ENCODE measurements around the gene HTR3D.
A peak's percentile ranks its signal among the peaks of the same experiment; 100 is the strongest.

The HTR3D gene

DNA sequence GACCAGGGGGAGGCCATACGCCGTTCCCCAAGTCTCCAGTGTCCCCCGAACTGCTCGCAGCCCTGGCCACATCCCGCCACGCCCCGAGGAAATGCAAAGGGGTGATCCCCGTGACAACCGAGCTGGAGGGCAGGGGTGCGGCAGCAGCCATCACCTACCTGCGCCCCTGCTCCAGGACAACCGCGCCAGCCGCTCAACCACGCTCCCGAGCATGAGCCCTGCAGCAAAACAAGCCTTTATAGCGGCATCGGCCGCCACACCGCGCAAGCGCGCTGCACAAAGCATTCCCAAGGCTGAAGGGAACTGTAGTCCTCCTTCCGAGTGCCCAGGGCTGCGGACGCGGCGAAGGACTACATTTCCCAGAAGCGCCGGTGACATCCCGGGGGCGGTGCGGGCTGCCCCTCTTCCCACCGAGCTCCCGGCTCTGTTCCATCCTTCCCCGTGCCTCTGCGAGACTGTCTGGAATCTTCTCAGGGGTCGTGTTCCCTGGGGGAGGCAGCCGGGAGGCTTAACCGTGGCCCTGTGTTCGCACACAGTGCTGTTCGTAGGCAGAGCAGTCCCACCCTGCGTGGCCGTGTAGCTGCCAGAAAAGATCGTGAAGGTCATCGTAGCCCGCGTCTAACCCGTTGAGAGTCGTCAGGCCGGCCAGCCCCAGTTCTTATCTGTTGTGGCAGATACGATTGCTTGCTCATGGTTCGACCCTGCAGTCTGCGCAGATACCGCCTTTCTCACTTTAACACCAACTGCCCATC, 13.7 kb upstream of the HTR3D start, which contains the start of gene ABCC5 (continued):
- TF ChIP-seq, protein P1, sequence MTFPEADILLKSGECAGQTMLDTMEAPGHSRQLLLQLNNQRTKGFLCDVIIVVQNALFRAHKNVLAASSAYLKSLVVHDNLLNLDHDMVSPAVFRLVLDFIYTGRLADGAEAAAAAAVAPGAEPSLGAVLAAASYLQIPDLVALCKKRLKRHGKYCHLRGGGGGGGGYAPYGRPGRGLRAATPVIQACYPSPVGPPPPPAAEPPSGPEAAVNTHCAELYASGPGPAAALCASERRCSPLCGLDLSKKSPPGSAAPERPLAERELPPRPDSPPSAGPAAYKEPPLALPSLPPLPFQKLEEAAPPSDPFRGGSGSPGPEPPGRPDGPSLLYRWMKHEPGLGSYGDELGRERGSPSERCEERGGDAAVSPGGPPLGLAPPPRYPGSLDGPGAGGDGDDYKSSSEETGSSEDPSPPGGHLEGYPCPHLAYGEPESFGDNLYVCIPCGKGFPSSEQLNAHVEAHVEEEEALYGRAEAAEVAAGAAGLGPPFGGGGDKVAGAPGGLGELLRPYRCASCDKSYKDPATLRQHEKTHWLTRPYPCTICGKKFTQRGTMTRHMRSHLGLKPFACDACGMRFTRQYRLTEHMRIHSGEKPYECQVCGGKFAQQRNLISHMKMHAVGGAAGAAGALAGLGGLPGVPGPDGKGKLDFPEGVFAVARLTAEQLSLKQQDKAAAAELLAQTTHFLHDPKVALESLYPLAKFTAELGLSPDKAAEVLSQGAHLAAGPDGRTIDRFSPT (tag by site-specific recombination; IDR thresholded peaks at IDR 0.05): no peak; the same call in 1 of the 2 replicates
- no peak for TF ChIP-seq REPIN1 (tag by site-specific recombination; IDR thresholded peaks at IDR 0.05; ENCODE audit: low read depth)
- TF ChIP-seq KLF8 (tag by site-specific recombination; IDR thresholded peaks at IDR 0.05): no peak
- TF ChIP-seq, protein P2, sequence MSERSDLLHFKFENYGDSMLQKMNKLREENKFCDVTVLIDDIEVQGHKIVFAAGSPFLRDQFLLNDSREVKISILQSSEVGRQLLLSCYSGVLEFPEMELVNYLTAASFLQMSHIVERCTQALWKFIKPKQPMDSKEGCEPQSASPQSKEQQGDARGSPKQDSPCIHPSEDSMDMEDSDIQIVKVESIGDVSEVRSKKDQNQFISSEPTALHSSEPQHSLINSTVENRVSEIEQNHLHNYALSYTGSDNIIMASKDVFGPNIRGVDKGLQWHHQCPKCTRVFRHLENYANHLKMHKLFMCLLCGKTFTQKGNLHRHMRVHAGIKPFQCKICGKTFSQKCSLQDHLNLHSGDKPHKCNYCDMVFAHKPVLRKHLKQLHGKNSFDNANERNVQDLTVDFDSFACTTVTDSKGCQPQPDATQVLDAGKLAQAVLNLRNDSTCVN (tag by site-specific recombination; optimal IDR thresholded peaks at IDR 0.05): peak; percentile 74
- TF ChIP-seq ZNF19 (tag by site-specific recombination; IDR thresholded peaks at IDR 0.05; ENCODE audit: low read depth): no peak
- TF ChIP-seq BCL11A (tag by site-specific recombination; IDR thresholded peaks at IDR 0.05; ENCODE audit: low read depth): no peak
- TF ChIP-seq ZNF791 (tag by site-specific recombination; IDR thresholded peaks at IDR 0.05): no peak
- TF ChIP-seq ZNF274 (IDR thresholded peaks at IDR 0.05; ENCODE audit: low read length): no peak
- TF ChIP-seq ZNF274 (tag by site-specific recombination; IDR thresholded peaks at IDR 0.05; ENCODE audit: borderline replicate concordance): no peak
- TF ChIP-seq, protein P3, sequence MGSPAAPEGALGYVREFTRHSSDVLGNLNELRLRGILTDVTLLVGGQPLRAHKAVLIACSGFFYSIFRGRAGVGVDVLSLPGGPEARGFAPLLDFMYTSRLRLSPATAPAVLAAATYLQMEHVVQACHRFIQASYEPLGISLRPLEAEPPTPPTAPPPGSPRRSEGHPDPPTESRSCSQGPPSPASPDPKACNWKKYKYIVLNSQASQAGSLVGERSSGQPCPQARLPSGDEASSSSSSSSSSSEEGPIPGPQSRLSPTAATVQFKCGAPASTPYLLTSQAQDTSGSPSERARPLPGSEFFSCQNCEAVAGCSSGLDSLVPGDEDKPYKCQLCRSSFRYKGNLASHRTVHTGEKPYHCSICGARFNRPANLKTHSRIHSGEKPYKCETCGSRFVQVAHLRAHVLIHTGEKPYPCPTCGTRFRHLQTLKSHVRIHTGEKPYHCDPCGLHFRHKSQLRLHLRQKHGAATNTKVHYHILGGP (tag by site-specific recombination; IDR thresholded peaks at IDR 0.05): no peak
- TF ChIP-seq ZNF660 (tag by site-specific recombination; IDR thresholded peaks at IDR 0.05): no peak; the same call in 1 of the 2 replicates
- no peak for TF ChIP-seq ZNF544 (tag by site-specific recombination; IDR thresholded peaks at IDR 0.05)
- no peak for TF ChIP-seq YY1 (tag by site-specific recombination; IDR thresholded peaks at IDR 0.05)
- no peak for TF ChIP-seq SALL2 (tag by site-specific recombination; IDR thresholded peaks at IDR 0.05; ENCODE audit: borderline replicate concordance)
- TF ChIP-seq, protein P4, sequence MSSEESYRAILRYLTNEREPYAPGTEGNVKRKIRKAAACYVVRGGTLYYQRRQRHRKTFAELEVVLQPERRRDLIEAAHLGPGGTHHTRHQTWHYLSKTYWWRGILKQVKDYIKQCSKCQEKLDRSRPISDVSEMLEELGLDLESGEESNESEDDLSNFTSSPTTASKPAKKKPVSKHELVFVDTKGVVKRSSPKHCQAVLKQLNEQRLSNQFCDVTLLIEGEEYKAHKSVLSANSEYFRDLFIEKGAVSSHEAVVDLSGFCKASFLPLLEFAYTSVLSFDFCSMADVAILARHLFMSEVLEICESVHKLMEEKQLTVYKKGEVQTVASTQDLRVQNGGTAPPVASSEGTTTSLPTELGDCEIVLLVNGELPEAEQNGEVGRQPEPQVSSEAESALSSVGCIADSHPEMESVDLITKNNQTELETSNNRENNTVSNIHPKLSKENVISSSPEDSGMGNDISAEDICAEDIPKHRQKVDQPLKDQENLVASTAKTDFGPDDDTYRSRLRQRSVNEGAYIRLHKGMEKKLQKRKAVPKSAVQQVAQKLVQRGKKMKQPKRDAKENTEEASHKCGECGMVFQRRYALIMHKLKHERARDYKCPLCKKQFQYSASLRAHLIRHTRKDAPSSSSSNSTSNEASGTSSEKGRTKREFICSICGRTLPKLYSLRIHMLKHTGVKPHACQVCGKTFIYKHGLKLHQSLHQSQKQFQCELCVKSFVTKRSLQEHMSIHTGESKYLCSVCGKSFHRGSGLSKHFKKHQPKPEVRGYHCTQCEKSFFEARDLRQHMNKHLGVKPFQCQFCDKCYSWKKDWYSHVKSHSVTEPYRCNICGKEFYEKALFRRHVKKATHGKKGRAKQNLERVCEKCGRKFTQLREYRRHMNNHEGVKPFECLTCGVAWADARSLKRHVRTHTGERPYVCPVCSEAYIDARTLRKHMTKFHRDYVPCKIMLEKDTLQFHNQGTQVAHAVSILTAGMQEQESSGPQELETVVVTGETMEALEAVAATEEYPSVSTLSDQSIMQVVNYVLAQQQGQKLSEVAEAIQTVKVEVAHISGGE (tag by site-specific recombination; conservative IDR thresholded peaks at IDR 0.05; ENCODE audit: low read depth): peak; percentile 28; the same call in 1 of the 2 replicates
- TF ChIP-seq, protein P5, sequence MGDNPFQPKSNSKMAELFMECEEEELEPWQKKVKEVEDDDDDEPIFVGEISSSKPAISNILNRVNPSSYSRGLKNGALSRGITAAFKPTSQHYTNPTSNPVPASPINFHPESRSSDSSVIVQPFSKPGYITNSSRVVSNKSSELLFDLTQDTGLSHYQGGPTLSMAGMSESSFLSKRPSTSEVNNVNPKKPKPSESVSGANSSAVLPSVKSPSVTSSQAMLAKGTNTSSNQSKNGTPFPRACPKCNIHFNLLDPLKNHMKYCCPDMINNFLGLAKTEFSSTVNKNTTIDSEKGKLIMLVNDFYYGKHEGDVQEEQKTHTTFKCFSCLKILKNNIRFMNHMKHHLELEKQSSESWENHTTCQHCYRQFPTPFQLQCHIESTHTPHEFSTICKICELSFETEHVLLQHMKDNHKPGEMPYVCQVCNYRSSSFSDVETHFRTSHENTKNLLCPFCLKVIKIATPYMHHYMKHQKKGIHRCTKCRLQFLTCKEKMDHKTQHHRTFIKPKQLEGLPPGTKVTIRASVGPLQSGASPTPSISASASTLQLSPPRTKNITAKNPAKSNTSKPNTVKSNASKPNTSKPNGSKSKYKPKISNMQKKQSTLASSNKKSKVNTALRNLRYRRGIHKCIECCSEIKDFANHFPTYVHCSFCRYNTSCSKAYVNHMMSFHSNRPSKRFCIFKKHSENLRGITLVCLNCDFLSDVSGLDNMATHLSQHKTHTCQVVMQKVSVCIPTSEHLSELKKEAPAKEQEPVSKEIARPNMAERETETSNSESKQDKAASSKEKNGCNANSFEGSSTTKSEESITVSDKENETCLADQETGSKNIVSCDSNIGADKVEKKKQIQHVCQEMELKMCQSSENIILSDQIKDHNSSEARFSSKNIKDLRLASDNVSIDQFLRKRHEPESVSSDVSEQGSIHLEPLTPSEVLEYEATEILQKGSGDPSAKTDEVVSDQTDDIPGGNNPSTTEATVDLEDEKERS (tag by site-specific recombination; IDR thresholded peaks at IDR 0.05): 0 out of 2 replicates have a peak, but pooled peaks have one; percentile 55
- TF ChIP-seq ZNF114 (tag by site-specific recombination; IDR thresholded peaks at IDR 0.05): no peak
- no peak for TF ChIP-seq TRIM28 (IDR thresholded peaks at IDR 0.05; ENCODE audit: borderline replicate concordance, low read length)
- 0 out of 2 replicates have a peak, but pooled peaks have one; percentile 4 for TF ChIP-seq MYNN (tag by site-specific recombination; IDR thresholded peaks at IDR 0.05; ENCODE audit: borderline replicate concordance)
- TF ChIP-seq ZNF623 (tag by site-specific recombination; IDR thresholded peaks at IDR 0.05): no peak
- no peak for TF ChIP-seq ZNF707 (tag by site-specific recombination; IDR thresholded peaks at IDR 0.05)
- TF ChIP-seq, protein P6, sequence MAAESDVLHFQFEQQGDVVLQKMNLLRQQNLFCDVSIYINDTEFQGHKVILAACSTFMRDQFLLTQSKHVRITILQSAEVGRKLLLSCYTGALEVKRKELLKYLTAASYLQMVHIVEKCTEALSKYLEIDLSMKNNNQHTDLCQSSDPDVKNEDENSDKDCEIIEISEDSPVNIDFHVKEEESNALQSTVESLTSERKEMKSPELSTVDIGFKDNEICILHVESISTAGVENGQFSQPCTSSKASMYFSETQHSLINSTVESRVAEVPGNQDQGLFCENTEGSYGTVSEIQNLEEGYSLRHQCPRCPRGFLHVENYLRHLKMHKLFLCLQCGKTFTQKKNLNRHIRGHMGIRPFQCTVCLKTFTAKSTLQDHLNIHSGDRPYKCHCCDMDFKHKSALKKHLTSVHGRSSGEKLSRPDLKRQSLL (tag by site-specific recombination; IDR thresholded peaks at IDR 0.05): peak; percentile 28; the same call in 1 of the 2 replicates
- TF ChIP-seq ZBTB7A (tag by site-specific recombination; IDR thresholded peaks at IDR 0.05; ENCODE audit: low read depth): no peak
- TF ChIP-seq ZNF571 (tag by site-specific recombination; IDR thresholded peaks at IDR 0.05): no peak
- TF ChIP-seq ZBTB8A (tag by site-specific recombination; IDR thresholded peaks at IDR 0.05): no peak

All from HEK293 (cell line).